ENCODE measurements around the gene C1D.
"Not testable (repeated sequence)": the region's sequence is repeated elsewhere in the genome, so short reads cannot be mapped to it uniquely, and the experiment has no call there.

Gene C1D

GRCh38 chr2:68062680-68063387 lies at the start of gene C1D:
Gene C1D (minus strand): TSS chr2:68063004. CDS start chr2:68047310, 15,694 bp downstream.
- peak; percentile 85 to 86 for DNase-seq

GRCh38 chr2:68110102-68110501 lies 47.3 kb upstream of the C1D start:
- DNase-seq: no peak

GRCh38 chr2:68108120-68108519 lies 45.3 kb upstream of the C1D start:
- DNase-seq: no peak

- no peak for DNase-seq
Measured at GRCh38 chr2:68107475-68107874, 44.7 kb upstream of the C1D start.

- DNase-seq: no peak
Measured at GRCh38 chr2:68104111-68104835, 41.5 kb upstream of the C1D start.

- DNase-seq: no peak
Measured at GRCh38 chr2:68103709-68104055, 40.9 kb upstream of the C1D start.

- no peak for DNase-seq
Measured at GRCh38 chr2:68103030-68103708, 40.4 kb upstream of the C1D start.

GRCh38 chr2:68100189-68100588 lies 37.4 kb upstream of the C1D start:
- DNase-seq: no peak

- no peak for DNase-seq
Measured at GRCh38 chr2:68099260-68099659, 36.5 kb upstream of the C1D start.

- DNase-seq: no peak
Measured at GRCh38 chr2:68098291-68098797, 35.5 kb upstream of the C1D start.

- no peak for DNase-seq
Measured at GRCh38 chr2:68094111-68094510, 31.3 kb upstream of the C1D start.

GRCh38 chr2:68093634-68094033 lies 30.8 kb upstream of the C1D start:
- DNase-seq: no peak

- DNase-seq: no peak
Measured at GRCh38 chr2:68091439-68092034, 28.7 kb upstream of the C1D start.

- no peak for DNase-seq
Measured at GRCh38 chr2:68089961-68090360, 27.2 kb upstream of the C1D start.

GRCh38 chr2:68088940-68089339 lies 26.1 kb upstream of the C1D start:
- no peak for DNase-seq

GRCh38 chr2:68086166-68086565 lies 23.4 kb upstream of the C1D start:
- DNase-seq: no peak

GRCh38 chr2:68083346-68083745 lies 20.5 kb upstream of the C1D start:
- no peak for DNase-seq

- no peak for DNase-seq
Measured at GRCh38 chr2:68074050-68074449, 11.2 kb upstream of the C1D start.

- DNase-seq: not testable (repeated sequence)
Measured at GRCh38 chr2:68063797-68064646, 1.2 kb upstream of the C1D start.

GRCh38 chr2:68060652-68061051 lies 2.2 kb downstream of the C1D start:
- DNase-seq: no peak

GRCh38 chr2:68059784-68060525 lies 2.8 kb downstream of the C1D start:
- DNase-seq: no peak

All from hippocampal formation (tissue), 2 donors.